H9 (cell line): Measurements from ENCODE around the gene MBLAC2. TPM values are rescaled to one million over a fixed set of nuclear protein-coding genes. Genes with fewer than 3 reads are reported as not detected.
A peak's percentile ranks its signal among the peaks of the same experiment; 100 is the strongest.

Source experiments
- DNase-seq: peaks from one replicate; pipeline ENCODE4 v3.0.0-alpha.2; 2017
- H2AFZ ChIP-seq: one replicate; pipeline ENCODE4 v1.6.1; 2013; ENCODE audit warnings: mild to moderate bottlenecking, low read length, control low read depth, moderate library complexity
- H2AK5ac ChIP-seq: 2 replicates; pipeline ENCODE4 v1.6.1; 2013; ENCODE audit warnings: low read length, control low read depth, mixed read lengths; ENCODE audit not compliant: insufficient read length
- H2BK120ac ChIP-seq: one replicate; pipeline ENCODE4 v1.6.1; 2013; ENCODE audit warnings: low read depth, mild to moderate bottlenecking, low read length, control low read depth, inconsistent platforms; ENCODE audit not compliant: poor library complexity, severe bottlenecking
- H2BK12ac ChIP-seq: 2 replicates; pipeline ENCODE4 v1.6.1; 2013; ENCODE audit warnings: low read length, control low read depth, mixed read lengths, low read depth; ENCODE audit not compliant: insufficient read length
- H2BK15ac ChIP-seq: 2 replicates; pipeline ENCODE4 v1.6.1; 2013; ENCODE audit warnings: low read depth, low read length, control low read depth
- H2BK20ac ChIP-seq: one replicate; pipeline ENCODE4 v1.6.1; 2013; ENCODE audit warnings: low read depth, mild to moderate bottlenecking, low read length, control low read depth, inconsistent platforms; ENCODE audit not compliant: poor library complexity, severe bottlenecking
- H2BK5ac ChIP-seq: 2 replicates; pipeline ENCODE4 v1.6.1; 2013; ENCODE audit warnings: low read length, control low read depth, mixed read lengths; ENCODE audit not compliant: insufficient read length
- H3K14ac ChIP-seq: 2 replicates; pipeline ENCODE4 v1.6.1; 2013; ENCODE audit warnings: low read length, control low read depth; ENCODE audit not compliant: insufficient read depth
- H3K18ac ChIP-seq: 2 replicates; pipeline ENCODE4 v1.6.1; 2013; ENCODE audit warnings: low read depth, mild to moderate bottlenecking, mixed read lengths, low read length, control low read depth; ENCODE audit not compliant: insufficient read length
- H3K23ac ChIP-seq: 2 replicates; pipeline ENCODE4 v1.6.1; 2013; ENCODE audit warnings: low read length, control low read depth, mixed read lengths, low read depth; ENCODE audit not compliant: insufficient read length
- H3K23me2 ChIP-seq: 2 replicates; pipeline ENCODE4 v1.6.1; 2013; ENCODE audit warnings: low read depth, mild to moderate bottlenecking, mixed read lengths, low read length, control low read depth; ENCODE audit not compliant: insufficient read length, poor library complexity, severe bottlenecking
- H3K27ac ChIP-seq: 2 replicates; pipeline ENCODE4 v1.5.1; 2013; ENCODE audit warnings: low read length, control low read depth, mixed read lengths, low read depth; ENCODE audit not compliant: insufficient read length
- H3K27me3 ChIP-seq: 2 replicates; pipeline ENCODE4 v1.6.1; 2013; ENCODE audit warnings: low read length, control low read depth, inconsistent platforms; ENCODE audit not compliant: insufficient read depth
- H3K4ac ChIP-seq: 2 replicates; pipeline ENCODE4 v1.6.1; 2013; ENCODE audit warnings: low read depth, mild to moderate bottlenecking, control low read depth, inconsistent platforms, low read length, moderate library complexity
- H3K4me1 ChIP-seq: 2 replicates; pipeline ENCODE4 v1.6.1; 2013; ENCODE audit warnings: low read length, control low read depth, inconsistent platforms; ENCODE audit not compliant: insufficient read depth
- H3K4me2 ChIP-seq: 2 replicates; pipeline ENCODE4 v1.6.1; 2013; ENCODE audit warnings: low read length, control low read depth, mixed read lengths; ENCODE audit not compliant: insufficient read length, insufficient read depth
- H3K56ac ChIP-seq: 2 replicates; pipeline ENCODE4 v1.6.1; 2013; ENCODE audit warnings: low read depth, mild to moderate bottlenecking, mixed read lengths, low read length, control low read depth; ENCODE audit not compliant: insufficient read length
- H3K79me1 ChIP-seq: 2 replicates; pipeline ENCODE4 v1.6.1; 2013; ENCODE audit warnings: low read depth, mild to moderate bottlenecking, moderate library complexity, low read length, control low read depth, inconsistent platforms; ENCODE audit not compliant: insufficient read depth, poor library complexity, severe bottlenecking
- H3K79me2 ChIP-seq: 2 replicates; pipeline ENCODE4 v1.6.1; 2013; ENCODE audit warnings: low read length, control low read depth, inconsistent platforms; ENCODE audit not compliant: insufficient read depth
- H3K9ac ChIP-seq: 2 replicates; pipeline ENCODE4 v1.6.1; 2013; ENCODE audit warnings: low read length, control low read depth, mixed read lengths; ENCODE audit not compliant: insufficient read length; ENCODE audit errors: extremely low read depth
- H3K9me3 ChIP-seq: one replicate; pipeline ENCODE4 v1.6.1; 2013; ENCODE audit warnings: low read depth, low read length, inconsistent platforms; ENCODE audit not compliant: control insufficient read depth
- H3T11ph ChIP-seq: one replicate; pipeline ENCODE4 v1.6.1; 2013; ENCODE audit warnings: mild to moderate bottlenecking, low read length, control low read depth, inconsistent platforms
- H4K20me1 ChIP-seq: one replicate; pipeline ENCODE4 v1.6.1; 2013; ENCODE audit not compliant: control insufficient read depth, insufficient read length, insufficient read depth
- H4K5ac ChIP-seq: 2 replicates; pipeline ENCODE4 v1.6.1; 2013; ENCODE audit warnings: low read depth, mild to moderate bottlenecking, mixed read lengths, low read length, control low read depth; ENCODE audit not compliant: insufficient read length
- H4K8ac ChIP-seq: replicated peaks from 2 replicates; pipeline ENCODE4 v1.6.1; 2013; ENCODE audit warnings: low read length, control low read depth, mixed read lengths, low read depth; ENCODE audit not compliant: insufficient read length
- H4K91ac ChIP-seq: 2 replicates; pipeline ENCODE4 v1.6.1; 2013; ENCODE audit warnings: low read depth, mild to moderate bottlenecking, moderate library complexity, mixed read lengths, low read length, control low read depth; ENCODE audit not compliant: insufficient read length
- H3K27ac Mint-ChIP-seq, 3 experiments: 2 replicates in 2 of 3; 3 replicates in 1 of 3; pipeline ENCODE4 v1.8.0; 2020 to 2021; ENCODE audit warnings: mixed read lengths in 3 of 3, mild to moderate bottlenecking in 1 of 3, moderate library complexity in 1 of 3
- H3K27me3 Mint-ChIP-seq: 2 replicates; pipeline ENCODE4 v1.8.0; 2021; ENCODE audit warnings: low read depth, mild to moderate bottlenecking, moderate library complexity, mixed read lengths
- H3K36me3 Mint-ChIP-seq, 3 experiments: 2 replicates in 2 of 3; 3 replicates in 1 of 3; pipeline ENCODE4 v1.8.0; 2020 to 2021; ENCODE audit warnings: low read depth in 3 of 3, mixed read lengths in 3 of 3; ENCODE audit not compliant: insufficient read depth in 1 of 3
- H3K4me1 Mint-ChIP-seq, 2 experiments: 2 replicates each; pipeline ENCODE4 v1.8.0; 2020; ENCODE audit warnings: mixed read lengths in 2 of 2
- H3K4me3 Mint-ChIP-seq, 2 experiments: 2 replicates in 1 of 2; 3 replicates in 1 of 2; pipeline ENCODE4 v1.8.0; 2020 to 2021; ENCODE audit warnings: mild to moderate bottlenecking in 2 of 2, mixed read lengths in 2 of 2, moderate library complexity in 1 of 2
- H3K9me3 Mint-ChIP-seq, 2 experiments: 2 replicates in 1 of 2; 3 replicates in 1 of 2; pipeline ENCODE4 v1.8.0; 2020; ENCODE audit warnings: mild to moderate bottlenecking in 2 of 2, mixed read lengths in 2 of 2, moderate library complexity in 1 of 2
- CTCF ChIP-seq: fragments of 200-600 bp; sonication (generic); conservative IDR thresholded peaks from 3 replicates; pipeline ENCODE4 v1.8.0; 2021; ENCODE audit warnings: antibody characterized with exemption, mild to moderate bottlenecking
- WGBS: extraction: QIAGEN DNeasy Blood & Tissue Kit; methylation state at CpG from one replicate; pipeline ENCODE4 v1.1.7; 2013; ENCODE audit warnings: missing lambda C conversion rate, low lambda C conversion rate, mixed read lengths; ENCODE audit not compliant: insufficient read length; ENCODE audit errors: extremely low coverage; 5-methylcytosine and 5-hydroxymethylcytosine counted together
- total RNA-seq: library from RNA; stranded (reverse); gene quantifications from 2 replicates; pipeline ENCODE4 v1.2.1, GENCODE V29; 2021

Gene MBLAC2
- total RNA-seq, 1 experiment from 2014 or later, result 4.9 TPM

- H3K9ac ChIP-seq, result no peak overlapping the region
- H2BK20ac ChIP-seq, result no peak overlapping the region
- no peak overlapping the region for H4K8ac ChIP-seq
- H4K20me1 ChIP-seq, result no peaks in the 10 kb centered on the region
- H3K79me1 ChIP-seq, result no peaks in the 10 kb centered on the region
- H3K4ac ChIP-seq, result no peak overlapping the region
- peak overlapping the region; percentile 64 for H3K27ac ChIP-seq
- Mint-ChIP-seq H3K4me3 (peak overlapping the region; percentile 93 to 98), H3K27me3 (no peaks in the 10 kb centered on the region; the same call in 1 of the 2 replicates), H3K9me3 (no peaks in the 10 kb centered on the region), H3K27ac (peak overlapping the region; percentile 74 to 96 (median 84); a peak in 6 of 7 replicates), H3K36me3 (peaks cover 0 to 19% (median 14%) of the 10 kb centered on the region in 3 experiments; a peak in 4 of 7 replicates), H3K4me1 (peaks cover 43 to 54% of the 10 kb centered on the region in 2 experiments)
- H2BK15ac ChIP-seq, result no peak overlapping the region
- no peak for DNase-seq
- no peak overlapping the region for H4K5ac ChIP-seq
- no peak for TF ChIP-seq CTCF
- H3K23ac ChIP-seq, result no peak overlapping the region
- WGBS, result no CpG with 5 or more reads among the region's 3 CpGs
- H2BK120ac ChIP-seq, result no peak overlapping the region
- H3K9me3 ChIP-seq, result no peaks in the 10 kb centered on the region
- no peak overlapping the region for H4K91ac ChIP-seq
- H3K4me2 ChIP-seq, result peak overlapping the region; percentile 69
- H3K23me2 ChIP-seq, result peaks cover 12% of the 10 kb centered on the region
- H3K14ac ChIP-seq, result no peak overlapping the region
- no peak overlapping the region for H2AFZ ChIP-seq
- H3K18ac ChIP-seq, result no peak overlapping the region
- peaks cover 17% of the 10 kb centered on the region; the same call in 1 of the 2 replicates for H3K79me2 ChIP-seq
- H2BK5ac ChIP-seq, result no peak overlapping the region
- no peak overlapping the region for H2BK12ac ChIP-seq
- no peak overlapping the region for H2AK5ac ChIP-seq
- no peaks in the 10 kb centered on the region for H3K27me3 ChIP-seq
- H3K56ac ChIP-seq, result no peak overlapping the region
- no peak overlapping the region for H3T11ph ChIP-seq
- peaks cover 10% of the 10 kb centered on the region; the same call in 1 of the 2 replicates for H3K4me1 ChIP-seq
Measured at GRCh38 chr5:90476391-90476790, 1.8 kb upstream of the MBLAC2 start.
